ENCODE measurements around the gene RILPL2.
"Not testable (repeated sequence)": the region's sequence is repeated elsewhere in the genome, so short reads cannot be mapped to it uniquely, and the experiment has no call there.

The RILPL2 gene, protein sequence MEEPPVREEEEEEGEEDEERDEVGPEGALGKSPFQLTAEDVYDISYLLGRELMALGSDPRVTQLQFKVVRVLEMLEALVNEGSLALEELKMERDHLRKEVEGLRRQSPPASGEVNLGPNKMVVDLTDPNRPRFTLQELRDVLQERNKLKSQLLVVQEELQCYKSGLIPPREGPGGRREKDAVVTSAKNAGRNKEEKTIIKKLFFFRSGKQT

DNA sequence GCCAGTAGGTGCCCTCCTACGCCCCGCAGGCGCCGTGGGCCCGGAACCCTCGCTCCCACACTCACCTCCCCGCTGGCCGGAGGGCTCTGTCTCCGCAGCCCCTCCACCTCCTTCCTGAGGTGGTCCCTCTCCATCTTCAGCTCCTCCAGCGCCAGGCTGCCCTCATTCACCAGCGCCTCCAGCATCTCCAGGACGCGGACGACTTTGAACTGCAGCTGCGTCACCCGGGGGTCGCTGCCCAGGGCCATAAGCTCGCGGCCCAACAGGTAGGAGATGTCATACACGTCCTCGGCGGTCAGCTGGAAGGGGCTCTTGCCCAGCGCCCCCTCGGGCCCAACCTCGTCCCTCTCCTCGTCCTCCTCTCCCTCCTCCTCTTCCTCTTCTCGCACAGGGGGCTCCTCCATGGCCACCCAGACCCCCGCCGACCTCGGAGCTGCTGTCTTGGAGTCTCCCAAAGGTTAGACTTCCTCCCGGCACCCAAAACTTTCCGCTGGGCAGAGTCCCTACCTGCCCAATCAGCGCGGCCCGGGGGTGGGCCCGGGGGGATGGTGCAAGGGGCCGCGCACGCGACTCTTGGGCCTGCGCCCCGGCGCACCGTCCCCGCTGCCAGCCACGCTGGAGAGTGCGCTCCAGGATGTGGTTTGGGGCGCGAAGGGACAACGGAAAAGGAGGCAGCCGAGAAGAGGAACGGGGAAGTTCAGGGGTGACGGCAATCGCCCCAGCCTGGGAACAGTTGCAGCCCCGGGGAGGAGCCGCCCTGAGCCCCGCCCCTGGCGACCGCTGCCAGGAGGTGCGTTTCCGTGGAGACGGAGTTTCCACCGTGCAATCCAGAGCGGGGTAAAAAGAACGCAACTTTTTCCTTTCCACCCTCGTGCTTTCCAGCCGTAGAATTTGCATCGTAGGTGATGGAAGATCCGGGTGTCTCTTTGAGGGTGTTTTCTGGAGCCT lies at the start of gene RILPL2:
TSS of gene RILPL2 (minus strand) at position 668 of the 948 bp plus-strand sequence. CDS start at position 404, 264 bp downstream.
- DNase-seq (ENCODE audit: insufficient read length, low spot score) (peak; percentile 76), FAIRE-seq (no peak)
- TF ChIP-seq, protein P1, sequence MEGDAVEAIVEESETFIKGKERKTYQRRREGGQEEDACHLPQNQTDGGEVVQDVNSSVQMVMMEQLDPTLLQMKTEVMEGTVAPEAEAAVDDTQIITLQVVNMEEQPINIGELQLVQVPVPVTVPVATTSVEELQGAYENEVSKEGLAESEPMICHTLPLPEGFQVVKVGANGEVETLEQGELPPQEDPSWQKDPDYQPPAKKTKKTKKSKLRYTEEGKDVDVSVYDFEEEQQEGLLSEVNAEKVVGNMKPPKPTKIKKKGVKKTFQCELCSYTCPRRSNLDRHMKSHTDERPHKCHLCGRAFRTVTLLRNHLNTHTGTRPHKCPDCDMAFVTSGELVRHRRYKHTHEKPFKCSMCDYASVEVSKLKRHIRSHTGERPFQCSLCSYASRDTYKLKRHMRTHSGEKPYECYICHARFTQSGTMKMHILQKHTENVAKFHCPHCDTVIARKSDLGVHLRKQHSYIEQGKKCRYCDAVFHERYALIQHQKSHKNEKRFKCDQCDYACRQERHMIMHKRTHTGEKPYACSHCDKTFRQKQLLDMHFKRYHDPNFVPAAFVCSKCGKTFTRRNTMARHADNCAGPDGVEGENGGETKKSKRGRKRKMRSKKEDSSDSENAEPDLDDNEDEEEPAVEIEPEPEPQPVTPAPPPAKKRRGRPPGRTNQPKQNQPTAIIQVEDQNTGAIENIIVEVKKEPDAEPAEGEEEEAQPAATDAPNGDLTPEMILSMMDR (IDR thresholded peaks at IDR 0.05; ENCODE audit: insufficient read depth, missing control alignments), result no peak

DNA sequence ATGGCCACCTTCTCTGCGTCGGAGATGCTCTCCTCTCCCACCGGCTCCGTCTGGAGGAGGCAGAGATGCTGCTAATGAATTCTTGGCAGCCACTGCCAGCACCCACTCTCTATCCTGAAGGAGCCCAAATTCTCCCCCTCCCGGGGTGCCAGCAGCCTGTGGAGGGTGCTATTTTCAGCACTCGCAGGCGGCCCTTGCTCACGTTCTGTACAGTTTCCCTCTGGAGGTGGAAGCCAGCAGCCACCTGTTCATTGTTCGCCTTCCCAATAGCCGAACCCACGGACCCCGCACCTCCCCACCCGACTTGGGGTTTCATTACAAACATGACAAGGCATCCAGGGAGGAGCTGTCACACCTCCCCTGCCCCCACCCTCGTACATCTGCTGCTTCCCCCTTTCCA lies 49.3 kb upstream of the RILPL2 start:
- TF ChIP-seq, protein P1 (IDR thresholded peaks at IDR 0.05; ENCODE audit: insufficient read depth, missing control alignments), result no peak
- no peak for DNase-seq (ENCODE audit: insufficient read length, low spot score)
- no peak for FAIRE-seq

DNA sequence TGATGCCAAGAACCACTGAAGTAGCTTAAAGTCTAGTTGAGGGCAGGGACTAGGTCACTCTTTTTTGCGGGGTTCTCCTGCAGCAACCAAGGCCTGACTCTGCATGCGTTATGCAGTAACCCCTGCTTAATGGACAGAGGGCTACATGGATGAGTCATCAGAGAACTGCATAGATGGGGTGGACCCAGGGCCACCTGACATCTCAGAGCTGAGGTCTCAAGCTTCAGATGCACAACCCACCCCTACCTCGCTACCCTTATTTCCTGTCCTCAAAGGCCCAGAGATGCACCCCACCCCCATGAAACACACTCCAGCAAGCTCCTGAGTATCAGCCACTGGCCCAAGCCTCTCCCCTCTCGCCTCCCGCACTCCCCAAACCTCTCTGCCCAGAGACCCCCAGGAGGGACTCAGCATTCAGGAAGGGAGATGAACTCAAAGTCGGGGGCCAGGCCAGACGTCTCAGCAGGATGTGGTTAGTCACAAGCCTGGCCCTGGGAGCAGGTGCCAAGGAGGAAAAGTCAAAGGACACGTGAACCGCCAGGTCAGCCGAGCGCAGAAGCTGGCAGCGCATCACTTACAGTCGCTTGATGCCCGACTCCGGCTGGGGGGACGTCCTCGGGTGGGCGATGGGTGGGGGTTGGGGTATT lies 47.2 kb upstream of the RILPL2 start:
- DNase-seq (ENCODE audit: insufficient read length, low spot score), result no peak
- TF ChIP-seq, protein P1 (IDR thresholded peaks at IDR 0.05; ENCODE audit: insufficient read depth, missing control alignments), result no peak
- no peak for FAIRE-seq

DNA sequence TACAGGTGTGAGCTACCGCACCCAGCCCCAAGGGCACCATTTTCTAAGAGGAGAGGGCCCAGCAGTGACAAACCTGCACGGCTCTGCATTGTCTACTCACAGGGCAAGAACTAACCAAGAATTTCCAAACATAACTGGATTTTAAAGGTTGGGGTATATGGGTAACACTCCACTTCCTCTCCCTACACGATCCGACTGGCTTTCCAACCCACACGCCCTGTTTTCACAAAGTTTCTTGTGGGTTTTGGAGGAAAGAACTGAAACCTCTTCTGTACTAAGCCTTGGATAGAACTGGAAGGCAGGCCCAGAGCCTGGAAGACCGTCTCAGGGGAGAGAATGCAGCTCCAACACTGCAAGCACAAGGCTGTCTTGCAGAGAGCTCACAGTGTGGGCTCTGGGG lies 46.4 kb upstream of the RILPL2 start:
- TF ChIP-seq, protein P1 (IDR thresholded peaks at IDR 0.05; ENCODE audit: insufficient read depth, missing control alignments), result no peak
- FAIRE-seq, result no peak

DNA sequence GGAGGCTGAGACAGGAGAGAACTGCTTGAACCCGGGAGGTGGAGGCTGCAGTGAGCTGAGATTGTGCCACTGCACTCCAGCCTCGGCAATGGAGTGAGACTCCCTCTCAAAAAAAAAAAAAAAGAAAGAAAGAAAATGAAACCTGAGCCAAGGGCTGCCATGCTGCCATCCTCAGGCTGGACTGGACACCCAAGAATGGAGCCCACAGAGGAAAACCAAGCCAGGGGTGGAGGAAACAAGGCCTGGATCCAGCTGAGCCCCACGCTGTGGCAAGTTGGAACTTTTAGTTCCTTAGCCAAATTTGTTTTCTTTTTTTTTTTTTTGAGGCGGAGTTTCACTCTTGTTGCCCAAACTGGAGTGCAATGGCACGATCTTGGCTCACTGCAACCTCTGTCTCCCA lies 44.8 kb upstream of the RILPL2 start:
- not testable (repeated sequence) for DNase-seq (ENCODE audit: insufficient read length, low spot score); FAIRE-seq

More for the DNA sequence above, 46.4 kb upstream of the RILPL2 start:
- DNase-seq (ENCODE audit: insufficient read length, low spot score), result no peak

DNA sequence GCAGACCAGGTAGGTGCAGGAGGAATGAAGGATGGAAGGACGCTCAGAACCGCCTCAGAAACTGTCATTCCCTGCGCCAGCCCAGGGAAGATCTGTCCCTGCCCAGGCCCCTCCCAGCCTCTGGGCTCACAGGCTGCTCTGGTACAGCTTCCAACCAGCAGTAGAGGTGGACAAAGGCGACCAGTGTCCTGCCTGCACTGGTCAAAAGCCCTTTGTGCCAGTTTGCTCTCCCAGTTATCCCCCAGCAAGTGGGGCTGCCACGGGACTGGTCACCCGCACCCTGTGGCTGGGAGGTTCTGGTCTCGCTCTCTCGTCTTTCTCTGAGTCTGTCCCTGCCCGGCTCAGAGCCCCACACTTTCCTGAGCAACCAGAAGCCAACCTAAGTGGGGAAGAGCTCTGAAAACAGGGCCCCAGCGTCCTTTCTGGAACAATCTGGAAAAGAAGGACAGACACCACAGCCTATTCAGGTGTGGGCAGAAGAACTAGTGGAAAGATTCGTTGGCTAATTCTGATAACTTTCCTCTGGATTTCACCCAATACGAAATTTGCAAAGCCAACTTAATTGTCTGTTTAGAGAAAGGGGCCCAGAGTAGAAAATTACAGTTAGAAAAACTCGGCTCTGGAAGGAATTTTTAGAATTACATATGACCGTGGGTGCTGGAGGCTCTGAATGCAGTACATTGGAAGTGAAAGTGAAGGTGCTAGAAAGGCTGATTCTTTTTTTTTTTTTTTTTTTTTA lies 43.1 kb upstream of the RILPL2 start:
- FAIRE-seq (no peak), DNase-seq (ENCODE audit: insufficient read length, low spot score) (no peak)
- TF ChIP-seq, protein P1 (IDR thresholded peaks at IDR 0.05; ENCODE audit: insufficient read depth, missing control alignments), result no peak

DNA sequence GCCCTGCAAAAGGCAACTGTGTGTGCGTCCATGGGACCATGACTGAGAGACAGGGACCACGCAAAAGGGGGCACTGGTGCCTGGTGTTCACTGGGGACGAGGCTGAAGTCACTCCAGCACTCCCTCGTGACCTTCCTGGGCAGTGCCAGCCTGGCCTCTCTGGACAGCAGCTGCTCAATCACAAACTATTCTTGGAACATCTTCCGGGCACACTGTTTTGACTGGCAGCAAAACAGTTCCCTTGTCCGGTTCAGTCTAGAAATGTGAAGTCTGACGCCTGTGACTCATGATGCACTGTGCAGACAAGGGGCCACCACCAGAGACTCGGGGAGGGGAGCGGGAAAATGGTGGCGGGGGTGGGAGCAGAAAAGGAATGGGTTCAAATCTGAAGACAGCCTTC lies 42.3 kb upstream of the RILPL2 start:
- FAIRE-seq, result no peak
- DNase-seq (ENCODE audit: insufficient read length, low spot score), result no peak
- TF ChIP-seq, protein P1 (IDR thresholded peaks at IDR 0.05; ENCODE audit: insufficient read depth, missing control alignments), result no peak

All from D721Med (cell line).